ENCODE data around the gene DTX3. TPM values are rescaled to one million over a fixed set of nuclear protein-coding genes. Genes with fewer than 3 reads are reported as not detected.

The DTX3 gene
- total RNA-seq, 1 experiment from 2014 or later, result 67.5 TPM

- no peak overlapping the region for H4K91ac ChIP-seq (ENCODE audit: insufficient read length, low read depth, low read length)
- H2BK20ac ChIP-seq (ENCODE audit: low read depth, low read length, poor library complexity, severe bottlenecking), result no peak overlapping the region
- H2BK120ac ChIP-seq (ENCODE audit: low read depth, low read length, poor library complexity, severe bottlenecking), result no peak overlapping the region
- H3K56ac ChIP-seq (ENCODE audit: insufficient read length, low read depth, low read length), result no peak overlapping the region
- Mint-ChIP-seq H3K4me3 (no peak overlapping the region), H3K27me3 (ENCODE audit: low read depth) (peaks cover 23% of the 10 kb centered on the region), H3K4me1 (no peaks in the 10 kb centered on the region), H3K9me3 (peaks cover 72 to 79% of the 10 kb centered on the region in 2 experiments), H3K36me3 (ENCODE audit: insufficient read depth in 1 of 3, low read depth in 3 of 3) (peaks cover 0 to 14% (median 7%) of the 10 kb centered on the region in 3 experiments; a peak in 3 of 7 replicates), H3K27ac (no peak overlapping the region)
- no peak overlapping the region for H3K18ac ChIP-seq (ENCODE audit: insufficient read length, low read depth, low read length)
- no peak for TF ChIP-seq CTCF (conservative IDR thresholded peaks at IDR 0.05)
- H3K23me2 ChIP-seq (ENCODE audit: insufficient read length, low read depth, low read length, poor library complexity, severe bottlenecking), result no peaks in the 10 kb centered on the region
- no peaks in the 10 kb centered on the region for H3K9me3 ChIP-seq (ENCODE audit: control insufficient read depth, low read depth, low read length)
- no peak overlapping the region for H3K4ac ChIP-seq (ENCODE audit: low read depth, low read length)
- no peak overlapping the region for H3T11ph ChIP-seq (ENCODE audit: low read length)
- no peaks in the 10 kb centered on the region for H3K4me1 ChIP-seq (ENCODE audit: insufficient read depth, low read length)
- H4K5ac ChIP-seq (ENCODE audit: insufficient read length, low read depth, low read length), result no peak overlapping the region
- WGBS (ENCODE audit: extremely low coverage, insufficient read length, low lambda C conversion rate), result no CpG with 5 or more reads among the region's 3 CpGs
- H2AK5ac ChIP-seq (ENCODE audit: insufficient read length, low read length), result no peak overlapping the region
- H2BK12ac ChIP-seq (ENCODE audit: insufficient read length, low read depth, low read length), result no peak overlapping the region
- no peaks in the 10 kb centered on the region for H3K79me2 ChIP-seq (ENCODE audit: insufficient read depth, low read length)
- no peaks in the 10 kb centered on the region for H4K20me1 ChIP-seq (ENCODE audit: control insufficient read depth, insufficient read depth, insufficient read length)
- no peak overlapping the region for H2AFZ ChIP-seq (ENCODE audit: low read length)
- H3K23ac ChIP-seq (ENCODE audit: insufficient read length, low read depth, low read length), result no peak overlapping the region
- no peak overlapping the region for H2BK15ac ChIP-seq (ENCODE audit: low read depth, low read length)
- no peaks in the 10 kb centered on the region for H3K79me1 ChIP-seq (ENCODE audit: insufficient read depth, low read depth, low read length, poor library complexity, severe bottlenecking)
- no peak for DNase-seq
- H3K27ac ChIP-seq (ENCODE audit: insufficient read length, low read depth, low read length), result no peak overlapping the region
- no peak overlapping the region for H3K14ac ChIP-seq (ENCODE audit: insufficient read depth, low read length)
- no peak overlapping the region for H2BK5ac ChIP-seq (ENCODE audit: insufficient read length, low read length)
- H3K4me2 ChIP-seq (ENCODE audit: insufficient read depth, insufficient read length, low read length), result no peak overlapping the region
- no peak overlapping the region for H4K8ac ChIP-seq (replicated peaks; ENCODE audit: insufficient read length, low read depth, low read length)
- H3K9ac ChIP-seq (ENCODE audit: extremely low read depth, insufficient read length, low read length), result no peak overlapping the region
- H3K27me3 ChIP-seq (ENCODE audit: insufficient read depth, low read length), result no peaks in the 10 kb centered on the region
Observed at GRCh38 chr12:57657744-57658143, 53.1 kb downstream of the DTX3 start.
